Right ventricle myocardium superior (tissue), 1 donor: Measurements from ENCODE around the gene GPR89B. TPM values are rescaled to one million over a fixed set of nuclear protein-coding genes. Genes with fewer than 3 reads are reported as not detected.
"Not testable (repeated sequence)": the region's sequence is repeated elsewhere in the genome, so short reads cannot be mapped to it uniquely, and the experiment has no call there.

Experiments used
- ATAC-seq: fragments of 200-7000 bp; cut with Tn5 transposase; one replicate; pipeline ENCODE4 v1.9.1; 2020; ENCODE audit warnings: mild to moderate bottlenecking; ENCODE audit not compliant: poor library complexity
- DNase-seq: peaks from one replicate; pipeline ENCODE4 v3.0.0-alpha.2; 2020
- intact Hi-C: fragments of 100-400 bp; cut with DNase I; formaldehyde crosslinking; loops from one replicate; pipeline ENCODE4 v1.11.2; 2022
- total RNA-seq: library from RNA; stranded (reverse); fragmentation: NEBNext Ultra II Directional; extraction: Animal tissue kit (Norgen Biotek cat#: 25700); gene quantifications from one replicate; pipeline ENCODE4 v1.2.1, GENCODE V29; 2021
- donor health status: DM: no; HTN: yes; CAD: no; lungs with severe emphysema.

GPR89B gene
- total RNA-seq, 1 donor from 2014 or later: 5.9 TPM

DNA sequence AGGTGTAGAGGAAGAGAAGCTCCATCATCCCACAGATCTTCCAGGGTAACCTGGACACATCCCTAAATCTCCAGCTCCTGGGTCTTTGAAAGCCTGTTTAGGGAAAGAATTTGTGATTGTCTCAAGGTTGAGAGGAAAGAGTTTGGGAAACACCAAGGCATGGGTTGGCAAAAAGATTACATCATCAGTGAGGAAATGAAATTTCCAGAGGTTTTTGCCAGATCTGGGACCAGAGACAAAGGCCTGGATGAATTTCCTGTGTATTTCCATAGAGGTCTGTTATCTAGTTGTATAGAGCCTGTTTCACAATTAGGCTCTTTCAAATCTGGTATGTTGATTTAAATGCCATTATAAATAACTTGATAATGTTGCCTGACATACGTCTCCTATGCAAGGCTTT lies 82.3 kb downstream of the GPR89B start:
- intact Hi-C loops: no loop called here
- DNase-seq: no peak
- ATAC-seq: no peak

DNA sequence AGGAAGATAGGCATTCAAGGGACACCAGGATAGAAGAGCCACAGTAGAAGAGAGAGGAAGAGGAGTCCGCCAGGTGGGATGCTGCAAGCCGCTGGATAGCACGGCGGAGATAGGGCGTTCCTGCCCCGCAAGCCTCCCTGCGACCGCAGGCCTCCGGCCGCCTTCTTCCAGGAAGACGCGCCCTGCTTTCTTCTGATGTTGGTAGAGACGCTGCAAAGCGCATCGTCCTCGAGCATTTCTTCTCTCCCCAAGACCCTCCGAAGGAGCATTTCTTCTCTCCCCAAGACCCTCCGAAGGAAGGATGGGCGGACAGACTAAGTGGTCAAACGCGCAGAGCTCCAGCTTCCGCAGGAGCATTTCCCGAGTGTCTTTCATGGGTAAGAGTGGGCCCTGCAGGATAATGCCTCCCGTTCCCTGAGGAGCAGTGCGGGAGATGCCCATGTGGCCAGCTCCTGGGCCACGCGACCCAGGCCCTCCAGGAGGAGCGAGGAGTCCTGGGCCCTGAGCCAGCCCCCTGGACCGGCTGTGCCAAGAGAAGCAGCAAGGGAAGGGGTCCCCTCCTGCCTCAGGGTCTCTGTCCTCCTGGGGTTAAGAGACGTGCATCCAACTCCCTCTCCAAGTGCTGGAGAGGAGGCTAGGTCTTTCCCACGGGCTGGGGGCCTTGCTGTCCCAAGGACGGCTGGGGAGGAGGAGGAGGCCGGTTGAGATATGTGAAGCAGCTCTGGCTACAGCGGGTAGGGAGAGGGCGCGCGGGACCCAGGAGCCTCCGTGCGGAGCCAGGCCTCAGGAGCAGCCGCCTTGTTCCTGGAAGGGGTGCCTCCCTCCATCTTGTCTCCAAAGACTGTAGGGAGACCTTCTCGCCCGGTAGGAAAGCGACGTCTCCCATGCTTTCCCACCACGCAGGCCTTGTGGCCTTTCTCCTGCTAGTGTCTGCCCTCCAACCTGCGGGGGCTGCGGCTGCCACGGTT lies 85.2 kb downstream of the GPR89B start:
- intact Hi-C loops, ATAC-seq: not testable (repeated sequence)
- DNase-seq: peak; percentile 13

DNA sequence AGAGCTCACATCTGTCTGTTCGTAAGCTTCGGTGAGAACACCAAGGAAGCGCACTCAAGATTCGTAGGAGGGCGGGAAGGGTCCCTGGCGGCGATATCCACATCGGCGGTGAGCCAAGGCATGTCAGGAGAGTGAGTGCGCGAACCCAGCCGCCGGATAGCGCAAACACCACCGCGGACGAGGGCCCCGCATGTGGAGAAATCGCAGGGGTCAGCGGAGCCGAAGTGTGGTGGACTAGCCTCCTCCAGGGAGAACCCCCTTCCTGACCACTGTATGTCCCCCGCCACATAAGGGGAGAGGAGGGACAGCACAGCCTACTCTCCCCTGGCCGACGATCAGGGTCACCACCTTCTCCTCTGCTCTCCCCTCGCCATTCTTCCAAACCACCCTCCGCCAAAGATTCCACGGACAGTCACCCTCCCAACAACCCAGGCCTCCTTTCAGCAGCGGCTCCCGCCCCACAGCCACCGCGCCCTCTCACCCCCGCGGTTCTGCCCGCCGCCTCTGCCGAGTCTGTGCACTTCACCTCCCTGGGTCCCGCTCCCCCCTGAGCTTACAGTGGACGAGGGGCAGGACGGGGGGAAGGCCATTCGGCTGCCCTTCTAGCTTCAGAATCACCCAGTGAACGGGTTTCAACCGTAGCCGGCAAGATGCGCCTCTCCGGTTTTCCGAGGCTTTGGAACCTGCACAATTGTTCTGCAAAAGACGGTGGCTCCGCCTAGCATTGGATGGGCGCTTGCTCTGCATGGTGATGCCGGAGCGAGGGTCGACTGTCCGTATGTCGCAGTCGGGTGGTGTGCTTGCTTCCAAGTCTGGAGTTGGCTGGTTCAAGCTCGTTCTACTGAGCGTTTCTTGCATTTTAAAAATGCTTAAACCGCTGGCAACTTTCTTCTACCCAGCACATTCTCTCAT lies 86.3 kb downstream of the GPR89B start:
- intact Hi-C loops: not testable (repeated sequence)
- DNase-seq (peak; percentile 18), ATAC-seq (peak; percentile 15)

DNA sequence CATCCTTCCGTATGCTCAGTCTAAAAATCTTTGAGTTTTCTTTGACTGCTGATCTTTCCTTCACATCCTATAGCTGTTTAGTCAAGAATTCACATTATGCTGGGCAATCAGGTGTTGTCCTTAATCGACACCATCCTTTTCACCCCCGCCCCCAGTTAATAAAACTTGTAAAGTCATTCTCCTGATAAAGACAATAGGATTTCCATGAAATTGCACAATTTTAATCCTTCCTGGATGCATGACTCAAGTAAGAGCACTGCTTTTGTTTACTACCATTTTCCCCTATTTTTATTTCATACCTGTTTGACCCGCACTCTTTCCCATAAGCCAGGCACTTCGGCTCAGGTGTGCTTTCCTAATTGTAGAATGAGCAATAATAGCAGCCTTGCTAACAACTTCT lies 96.7 kb downstream of the GPR89B start:
- ATAC-seq, intact Hi-C loops, DNase-seq: not testable (repeated sequence)

DNA sequence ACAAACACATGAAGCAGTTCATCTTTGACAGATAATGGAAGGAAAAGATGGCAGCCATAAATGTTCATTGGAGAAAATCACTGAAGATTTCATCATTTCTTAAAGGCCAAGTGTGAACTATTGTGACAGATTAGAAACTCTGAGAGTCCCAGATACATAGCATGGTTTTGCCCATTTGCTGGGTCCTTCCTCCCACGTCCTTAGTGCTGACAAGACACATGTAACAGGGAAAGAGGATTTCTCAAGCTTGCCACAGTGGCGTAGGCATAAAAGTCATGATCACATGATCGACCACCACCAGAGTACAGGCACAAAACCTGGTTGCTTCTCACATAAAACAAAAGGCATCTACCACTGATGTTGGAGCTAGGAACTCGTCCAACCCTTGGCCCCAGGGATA lies 98.8 kb downstream of the GPR89B start:
- DNase-seq, intact Hi-C loops, ATAC-seq: not testable (repeated sequence)

DNA sequence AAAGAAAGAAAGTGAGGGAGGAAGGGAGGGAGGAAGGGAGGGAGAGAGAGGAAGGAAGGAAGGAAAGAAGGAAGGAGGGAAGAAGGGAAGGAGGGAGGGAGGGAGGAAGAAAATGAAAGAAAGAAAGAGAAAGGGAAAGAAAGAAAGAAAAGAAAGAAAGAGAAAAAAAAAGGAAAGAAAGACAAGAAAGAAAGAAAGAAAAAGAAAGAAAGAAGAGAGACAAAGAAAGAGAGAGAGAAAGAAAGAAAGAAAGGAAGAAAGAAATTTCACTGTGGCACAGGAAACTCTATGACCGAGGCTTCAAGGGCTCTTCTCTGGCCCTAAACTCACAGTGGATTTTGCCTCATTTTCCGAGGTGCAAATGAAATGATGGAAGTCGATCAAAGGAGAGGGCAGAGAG lies 104.0 kb downstream of the GPR89B start:
- intact Hi-C loops, ATAC-seq, DNase-seq: not testable (repeated sequence)

DNA sequence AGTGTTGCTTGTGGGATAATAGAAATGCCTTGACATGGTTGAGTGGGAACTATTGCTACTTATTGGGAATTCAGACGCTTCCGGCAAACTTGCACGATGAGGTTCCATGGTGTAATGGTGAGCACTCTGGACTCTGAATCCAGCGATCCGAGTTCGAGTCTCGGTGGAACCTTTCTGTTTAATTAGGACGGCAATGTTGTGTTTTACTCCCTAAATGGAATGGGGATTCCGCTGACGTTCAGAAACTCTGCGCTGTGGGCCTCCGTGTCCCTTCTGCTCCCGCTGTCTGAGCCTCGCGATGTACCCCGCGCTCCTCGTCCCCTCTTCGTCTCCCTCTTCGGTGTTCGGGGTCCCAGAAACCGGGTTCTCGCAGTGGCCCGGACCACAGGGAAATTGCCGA lies 104.5 kb downstream of the GPR89B start:
- ATAC-seq: peak; percentile 68
- intact Hi-C loops, DNase-seq: not testable (repeated sequence)

DNA sequence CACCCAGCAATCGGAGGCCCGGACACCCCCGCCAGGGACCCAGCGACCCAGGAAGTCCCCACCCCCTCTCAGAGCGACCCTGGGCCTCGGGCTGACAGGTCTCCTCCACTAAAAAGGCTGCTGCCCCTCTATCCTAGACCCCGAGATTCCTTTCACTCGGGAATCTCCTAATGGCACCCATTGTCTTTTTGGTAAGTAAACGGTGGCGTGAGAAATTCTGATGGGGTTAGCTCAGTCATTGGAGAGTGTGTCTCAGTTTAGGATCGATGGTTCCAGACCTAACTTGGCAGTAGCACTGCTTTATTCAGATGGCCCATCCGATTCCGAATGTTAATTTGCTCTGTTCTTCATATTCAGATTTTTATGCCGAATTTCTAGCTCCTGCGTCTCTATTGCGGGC lies 104.9 kb downstream of the GPR89B start:
- DNase-seq, intact Hi-C loops, ATAC-seq: not testable (repeated sequence)

DNA sequence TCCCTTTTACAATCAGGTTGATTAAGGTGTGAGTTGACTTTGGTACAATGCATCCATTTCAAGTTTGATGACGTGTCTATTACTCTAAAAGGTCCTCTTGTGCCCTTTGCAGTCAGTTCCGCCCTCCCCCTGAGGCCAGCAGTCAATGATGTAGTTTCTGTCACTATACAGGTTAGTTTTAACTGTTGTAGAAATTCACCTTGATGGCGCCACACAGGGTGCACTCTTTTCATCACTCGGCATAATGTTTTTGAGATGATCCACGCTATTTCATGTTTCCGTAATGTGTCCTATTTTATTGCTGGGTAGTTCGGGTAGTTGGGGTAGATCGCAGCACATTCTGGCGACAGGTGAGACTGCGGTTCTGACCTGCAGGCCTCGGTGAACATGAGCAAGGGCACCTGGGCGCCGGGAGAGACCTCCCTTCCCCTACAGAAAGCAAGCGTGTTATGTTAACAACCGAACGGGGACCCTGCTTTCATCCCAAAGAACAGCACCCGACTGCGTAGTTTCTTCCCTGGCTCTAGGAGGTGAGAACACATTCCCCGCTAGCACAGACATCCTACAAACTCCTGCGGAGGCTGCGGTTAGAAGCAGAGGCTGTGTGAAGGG lies 109.7 kb downstream of the GPR89B start:
- DNase-seq, intact Hi-C loops: not testable (repeated sequence)
- ATAC-seq: peak; percentile 40

DNA sequence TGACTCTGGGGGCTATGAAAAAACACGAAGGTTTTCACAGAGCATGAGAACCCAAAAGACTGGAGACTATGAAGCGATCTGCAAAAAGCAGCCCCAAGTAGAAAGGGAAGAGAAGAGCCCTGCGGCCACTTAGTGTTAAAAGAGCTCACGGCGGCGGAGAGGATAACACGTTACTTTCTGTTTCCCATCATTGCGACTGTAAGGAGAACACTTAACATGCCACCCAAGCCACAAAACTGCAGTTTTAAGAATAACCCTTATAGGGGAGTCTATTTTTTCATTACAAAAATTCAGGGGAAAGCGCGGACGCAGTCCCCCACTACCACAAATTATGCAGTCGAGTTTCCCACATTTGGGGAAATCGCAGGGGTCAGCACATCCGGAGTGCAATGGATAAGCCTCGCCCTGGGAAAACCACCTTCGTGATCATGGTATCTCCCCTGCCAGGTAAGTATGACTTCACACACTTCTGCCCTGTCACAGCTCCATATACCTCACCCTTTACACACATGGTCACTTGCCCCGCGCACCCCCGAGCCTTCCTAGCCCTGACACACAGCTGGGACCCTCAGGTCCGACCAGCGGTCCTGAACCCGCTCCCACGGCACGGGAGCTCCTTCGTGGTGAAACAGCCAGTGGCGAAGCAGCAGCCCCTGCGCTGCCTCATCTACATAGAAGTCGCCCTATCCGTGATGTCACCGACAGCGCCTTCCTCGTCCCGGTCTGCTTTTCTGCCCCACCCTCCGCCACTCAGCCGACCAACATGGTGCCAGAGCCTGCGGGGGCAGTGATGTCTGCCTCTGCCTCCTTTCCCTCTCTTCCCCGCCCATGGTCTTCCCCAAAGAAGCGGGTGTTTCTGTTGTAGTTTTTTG lies 110.5 kb downstream of the GPR89B start:
- DNase-seq, intact Hi-C loops: not testable (repeated sequence)
- peak; percentile 95 for ATAC-seq

Other genes with a start within 250 kb of the GPR89B start
- 8.1 TPM for gene GJA5, start 167.8 kb upstream of the GPR89B start, total RNA-seq
- not detected for gene GJA8, start 25.6 kb upstream of the GPR89B start, total RNA-seq
- gene NBPF11, start 223.9 kb downstream of the GPR89B start, total RNA-seq: 3.1 TPM